ENCODE data around the gene CHST12.

The CHST12 gene

GRCh38 chr7:2481195-2481594, 77.8 kb downstream of the CHST12 start:
- no peak for DNase-seq (ENCODE audit: low read depth)

- peak; percentile 17 for DNase-seq (ENCODE audit: low read depth)
These were observed 79.5 kb downstream of the CHST12 start for GRCh38 chr7:2482725-2483451.

- DNase-seq (ENCODE audit: low read depth) = no peak
These were observed 80.1 kb downstream of the CHST12 start for GRCh38 chr7:2483494-2483893.

- peak; percentile 17 for DNase-seq (ENCODE audit: low read depth)
These were observed 81.5 kb downstream of the CHST12 start for GRCh38 chr7:2484868-2485267.

GRCh38 chr7:2487586-2488271, 84.3 kb downstream of the CHST12 start:
- no peak for DNase-seq (ENCODE audit: low read depth)

GRCh38 chr7:2488272-2488645, 84.8 kb downstream of the CHST12 start:
- no peak for DNase-seq (ENCODE audit: low read depth)

- DNase-seq (ENCODE audit: low read depth) = no peak
These were observed 85.3 kb downstream of the CHST12 start for GRCh38 chr7:2488681-2489080.

GRCh38 chr7:2490181-2490651, 86.8 kb downstream of the CHST12 start:
- no peak for DNase-seq (ENCODE audit: low read depth)

GRCh38 chr7:2492038-2492437, 88.6 kb downstream of the CHST12 start:
- DNase-seq (ENCODE audit: low read depth) = no peak

- DNase-seq (ENCODE audit: low read depth) = no peak
These were observed 90.1 kb downstream of the CHST12 start for GRCh38 chr7:2493205-2494164.

GRCh38 chr7:2494191-2495130, 91.0 kb downstream of the CHST12 start:
- DNase-seq (ENCODE audit: low read depth) = no peak

GRCh38 chr7:2495418-2496299, 92.2 kb downstream of the CHST12 start:
- DNase-seq (ENCODE audit: low read depth) = no peak

- DNase-seq (ENCODE audit: low read depth) = no peak
These were observed 93.0 kb downstream of the CHST12 start for GRCh38 chr7:2496375-2496774.

GRCh38 chr7:2497065-2497464, 93.7 kb downstream of the CHST12 start:
- no peak for DNase-seq (ENCODE audit: low read depth)

GRCh38 chr7:2497500-2498336, 94.3 kb downstream of the CHST12 start:
- DNase-seq (ENCODE audit: low read depth) = no peak

All from amniotic epithelial cell (primary cell).